ENCODE measurements around the gene NUDT2. TPM values are rescaled to one million over a fixed set of nuclear protein-coding genes. Genes with fewer than 3 reads are reported as not detected.

The NUDT2 gene
- polyA plus RNA-seq, 1 of the 3 experiments (the other 2 are of a cell fraction), result 47.8 TPM

DNA sequence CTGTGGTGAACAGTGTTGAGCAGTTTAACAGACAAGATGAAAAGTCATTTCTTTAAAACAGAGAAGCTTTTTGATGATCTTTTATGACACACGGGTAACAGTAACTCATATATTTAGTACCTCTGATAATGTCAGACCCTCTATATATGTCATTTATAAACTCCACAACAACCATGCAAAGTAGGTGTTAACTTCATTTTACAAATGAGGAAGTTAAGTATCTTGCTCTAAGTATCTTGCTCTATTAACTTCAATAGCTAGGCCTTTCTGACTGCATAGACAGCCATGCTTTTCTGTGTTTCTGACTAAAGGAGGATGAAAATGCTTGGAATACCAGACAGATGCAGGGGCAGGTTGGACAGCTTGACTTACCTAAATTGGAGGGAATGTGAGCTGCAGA, 1.8 kb downstream of the NUDT2 start:
- Histone ChIP-seq H3K9me3 (no peaks in the 10 kb centered on the region), H3K36me3 (replicated peaks in 1 of 2; ENCODE audit: control insufficient read depth in 1 of 2, insufficient read depth in 2 of 2, low read length in 1 of 2) (peaks cover 3% of the 10 kb centered on the region in 2 experiments), H2AFZ (ENCODE audit: low read depth) (no peak overlapping the region), H3K79me2 (ENCODE audit: insufficient read depth) (peaks cover 65% of the 10 kb centered on the region), H3K4me2 (no peak overlapping the region), H3K27ac (ENCODE audit: low read depth in 2 of 2, low read length in 1 of 2) (no peak overlapping the region), H4K20me1 (ENCODE audit: insufficient read depth) (no peaks in the 10 kb centered on the region; the same call in 1 of the 2 replicates), H3K4me3 (ENCODE audit: low read depth in 2 of 2, low read length in 1 of 2) (no peak overlapping the region), H3K9ac (no peak overlapping the region), H3F3A (replicated peaks; ENCODE audit: insufficient read depth) (peaks cover 6% of the 10 kb centered on the region), H3K27me3 (ENCODE audit: insufficient read depth) (no peaks in the 10 kb centered on the region), H3K4me1 (ENCODE audit: control insufficient read depth in 1 of 2, insufficient read depth in 2 of 2, low read depth in 1 of 2, low read length in 1 of 2) (peaks cover 4 to 6% of the 10 kb centered on the region in 2 experiments), H3K9me2 (no peaks in the 10 kb centered on the region)
- DNase-seq, result no peak
- POLR2A ChIA-PET, result no interaction called here
- TF ChIP-seq JUND (IDR thresholded peaks at IDR 0.05) (no peak), NFIC (IDR thresholded peaks at IDR 0.05; ENCODE audit: borderline replicate concordance) (no peak), RAD21 (IDR thresholded peaks at IDR 0.05; ENCODE audit: low read length) (no peak), FOXJ3 (CRISPR knock-in tag; IDR thresholded peaks at IDR 0.05) (no peak), RCOR1 (IDR thresholded peaks at IDR 0.05; ENCODE audit: low read length) (no peak), TEAD4 (IDR thresholded peaks at IDR 0.05; ENCODE audit: borderline replicate concordance, insufficient read depth) (no peak)
- TF ChIP-seq, protein P1, sequence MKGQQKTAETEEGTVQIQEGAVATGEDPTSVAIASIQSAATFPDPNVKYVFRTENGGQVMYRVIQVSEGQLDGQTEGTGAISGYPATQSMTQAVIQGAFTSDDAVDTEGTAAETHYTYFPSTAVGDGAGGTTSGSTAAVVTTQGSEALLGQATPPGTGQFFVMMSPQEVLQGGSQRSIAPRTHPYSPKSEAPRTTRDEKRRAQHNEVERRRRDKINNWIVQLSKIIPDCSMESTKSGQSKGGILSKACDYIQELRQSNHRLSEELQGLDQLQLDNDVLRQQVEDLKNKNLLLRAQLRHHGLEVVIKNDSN (IDR thresholded peaks at IDR 0.05; ENCODE audit: borderline replicate concordance, low read depth), result no peak
- CTCF ChIA-PET, result interaction anchor here (1.4 to 6.7 kb wide), 8 partner anchors 15 to 303 kb away, joined by 4 to 149 read pairs (median 23); partner anchors contain the start of gene MYORG
- WGBS (ENCODE audit: low lambda C conversion rate), result 93% methylated on average over 1 of the region's 1 CpG

DNA sequence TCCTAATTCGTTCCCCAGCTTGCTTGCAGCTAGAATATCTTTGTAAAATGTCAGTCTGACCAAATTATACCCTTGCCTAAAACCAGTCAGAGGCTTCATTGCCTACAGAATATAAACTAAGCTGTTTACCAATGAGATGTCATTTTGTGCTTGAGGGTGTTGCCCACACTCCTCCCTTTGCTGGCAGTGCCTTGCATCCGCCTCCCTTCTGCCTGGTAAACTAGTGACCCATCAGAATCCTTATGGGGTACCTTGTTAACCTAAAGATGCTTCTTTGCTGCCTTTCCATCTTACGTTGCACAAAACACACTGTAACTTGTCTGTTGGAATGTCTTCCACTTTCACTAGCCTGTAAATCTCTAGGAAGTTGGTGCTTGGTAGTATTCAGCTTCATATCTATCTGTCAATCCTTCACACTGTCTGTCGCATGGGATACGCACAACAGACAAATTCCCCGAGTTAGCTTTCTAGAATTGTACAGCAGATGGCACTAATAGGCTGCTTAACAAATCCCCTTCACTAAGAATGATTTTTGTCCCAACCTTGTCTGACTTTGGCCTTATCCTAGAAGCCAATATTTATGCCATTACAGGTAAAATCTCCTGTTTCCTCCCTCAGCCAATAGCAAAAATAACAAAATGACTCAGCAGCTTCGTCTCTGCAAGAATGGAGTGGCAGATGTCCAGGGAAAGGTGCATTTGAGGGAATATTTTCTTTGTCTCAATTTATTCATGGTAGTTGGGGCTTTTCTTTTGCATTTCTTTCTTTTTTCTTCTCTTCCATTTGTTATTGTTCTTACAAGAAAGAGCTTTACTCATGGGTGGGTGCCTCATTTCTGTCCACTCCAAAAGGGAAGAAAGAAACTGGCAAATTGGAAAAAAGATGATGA, 3.0 kb downstream of the NUDT2 start:
- Histone ChIP-seq H3F3A (replicated peaks; ENCODE audit: insufficient read depth) (peaks cover 6% of the 10 kb centered on the region), H3K4me1 (ENCODE audit: control insufficient read depth in 1 of 2, insufficient read depth in 2 of 2, low read depth in 1 of 2, low read length in 1 of 2) (peaks cover 0 to 6% of the 10 kb centered on the region in 2 experiments; a peak in 2 of 4 replicates), H3K9me3 (no peaks in the 10 kb centered on the region), H3K27me3 (ENCODE audit: insufficient read depth) (no peaks in the 10 kb centered on the region), H3K9ac (no peak overlapping the region), H3K4me2 (no peak overlapping the region), H3K9me2 (no peaks in the 10 kb centered on the region), H3K36me3 (replicated peaks in 1 of 2; ENCODE audit: control insufficient read depth in 1 of 2, insufficient read depth in 2 of 2, low read length in 1 of 2) (peaks cover 3 to 4% of the 10 kb centered on the region in 2 experiments), H2AFZ (ENCODE audit: low read depth) (no peak overlapping the region), H3K79me2 (ENCODE audit: insufficient read depth) (peaks cover 55% of the 10 kb centered on the region), H3K4me3 (ENCODE audit: low read depth in 2 of 2, low read length in 1 of 2) (no peak overlapping the region; a peak in 1 of 4 replicates), H4K20me1 (ENCODE audit: insufficient read depth) (no peaks in the 10 kb centered on the region; the same call in 1 of the 2 replicates), H3K27ac (ENCODE audit: low read depth in 2 of 2, low read length in 1 of 2) (no peak overlapping the region)
- TF ChIP-seq CTCF (IDR thresholded peaks at IDR 0.05) (peak; percentile 62), ELF1 (IDR thresholded peaks at IDR 0.05) (no peak), RAD21 (IDR thresholded peaks at IDR 0.05; ENCODE audit: low read length) (peak; percentile 88), MEF2A (IDR thresholded peaks at IDR 0.05; ENCODE audit: borderline replicate concordance, low read depth) (no peak), SMC3 (IDR thresholded peaks at IDR 0.05; ENCODE audit: low read depth, low read length) (peak; percentile 78)
- TF ChIP-seq, protein P2, sequence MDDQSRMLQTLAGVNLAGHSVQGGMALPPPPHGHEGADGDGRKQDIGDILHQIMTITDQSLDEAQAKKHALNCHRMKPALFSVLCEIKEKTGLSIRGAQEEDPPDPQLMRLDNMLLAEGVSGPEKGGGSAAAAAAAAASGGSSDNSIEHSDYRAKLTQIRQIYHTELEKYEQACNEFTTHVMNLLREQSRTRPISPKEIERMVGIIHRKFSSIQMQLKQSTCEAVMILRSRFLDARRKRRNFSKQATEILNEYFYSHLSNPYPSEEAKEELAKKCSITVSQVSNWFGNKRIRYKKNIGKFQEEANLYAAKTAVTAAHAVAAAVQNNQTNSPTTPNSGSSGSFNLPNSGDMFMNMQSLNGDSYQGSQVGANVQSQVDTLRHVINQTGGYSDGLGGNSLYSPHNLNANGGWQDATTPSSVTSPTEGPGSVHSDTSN (IDR thresholded peaks at IDR 0.05), result 0 out of 2 replicates have a peak, but pooled peaks have one; percentile 10
- POLR2A ChIA-PET, result interaction anchor here (0.5 kb wide), 1 partner anchor 271 kb away, joined by 3 read pairs; no protein-coding TSS in a partner anchor
- 61% methylated on average over 7 of the region's 7 CpGs for WGBS (ENCODE audit: low lambda C conversion rate)
- DNase-seq, result peak; percentile 46
- CTCF ChIA-PET, result interaction anchor here (0.6 to 6.7 kb wide), 31 partner anchors 9 to 281 kb away, joined by 3 to 149 read pairs (median 5); partner anchors contain the start of gene MYORG
